GM12878 (cell line): Measurements from ENCODE around the gene TMED10. TPM values are rescaled to one million over a fixed set of nuclear protein-coding genes. Genes with fewer than 3 reads are reported as not detected.

ENCODE experiments used
- ATAC-seq: fragments of 200-7000 bp; cut with Tn5 transposase; 3 replicates; pipeline ENCODE4 v1.9.1; 2020; ENCODE audit warnings: mild to moderate bottlenecking, moderate library complexity
- BruUV-seq: library from RNA; stranded (reverse); fragments of 400-500 nt; replicated peaks from 2 replicates; lab custom pipeline; 2021; lab: Mats Ljungman, UMichigan
- CTCF ChIA-PET: fragments of 300-600 bp; sonication (Branson Sonifier 250); formaldehyde crosslinking; extraction: SDS; loops from one replicate; lab custom pipeline; 2021; ENCODE audit warnings: inconsistent platforms; lab: Yijun Ruan, JAX
- POLR2A ChIA-PET: fragments of 350-600 bp; formaldehyde crosslinking; extraction: SDS; loops from one replicate; lab custom pipeline; 2021; ENCODE audit warnings: inconsistent platforms; lab: Charles Lee
- RAD21 ChIA-PET: fragments of 300-600 bp; sonication (Branson Sonifier 250); formaldehyde crosslinking; loops from one replicate; lab custom pipeline; 2023; ENCODE audit warnings: antibody characterized with exemption; ENCODE audit not compliant: unreplicated experiment; lab: Charles Lee
- SMC1A ChIA-PET: fragments of 300-600 bp; sonication (Branson Sonifier 250); formaldehyde crosslinking; loops from one replicate; lab custom pipeline; 2023; ENCODE audit not compliant: unreplicated experiment, uncharacterized antibody; lab: Charles Lee
- DNase-seq: peaks from one replicate; pipeline ENCODE4 v3.0.0-alpha.2; 2011; ENCODE audit warnings: low read depth, low spot score
- FAIRE-seq: peaks from 3 replicates; lab custom pipeline; 2011; peaks lifted over from hg19 to GRCh38; lab: Jason Lieb, UNC
- H2AFZ ChIP-seq: 2 replicates; pipeline ENCODE4 v1.6.0; 2011; ENCODE audit warnings: low read depth, low read length, control low read depth; ENCODE audit not compliant: control insufficient read depth
- H3K27ac ChIP-seq: 2 replicates; pipeline ENCODE4 v1.5.1; 2011; ENCODE audit warnings: control low read depth; ENCODE audit not compliant: control insufficient read depth, insufficient read depth
- H3K27me3 ChIP-seq, 2 experiments: replicated peaks in 1 of 2; 2 replicates each; pipeline versions ENCODE4 v1.6.0 to v1.6.1; 2011; ENCODE audit warnings: low read length in 1 of 2; ENCODE audit not compliant: control insufficient read depth in 2 of 2, insufficient read depth in 2 of 2
- H3K36me3 ChIP-seq, 2 experiments: 2 replicates each; pipeline ENCODE4 v1.5.1; 2011; ENCODE audit warnings: low read length in 1 of 2; ENCODE audit not compliant: control insufficient read depth in 2 of 2, insufficient read depth in 2 of 2
- H3K4me1 ChIP-seq: 2 replicates; pipeline ENCODE4 v1.6.1; 2011; ENCODE audit warnings: mild to moderate bottlenecking, low read length, moderate library complexity, mixed read lengths; ENCODE audit not compliant: control insufficient read depth, insufficient read depth
- H3K4me2 ChIP-seq: 2 replicates; pipeline ENCODE4 v1.6.0; 2011; ENCODE audit warnings: control low read depth; ENCODE audit not compliant: control insufficient read depth, insufficient read depth
- H3K4me3 ChIP-seq: fragments of 200-600 bp; sonication (generic); 2 replicates; pipeline ENCODE4 v1.5.1; 2016
- H3K79me2 ChIP-seq: 2 replicates; pipeline ENCODE4 v1.6.0; 2011; ENCODE audit warnings: low read length; ENCODE audit not compliant: control insufficient read depth, insufficient read depth
- H3K9ac ChIP-seq: 2 replicates; pipeline ENCODE4 v1.8.0; 2011; ENCODE audit warnings: low read length, control low read depth, mixed read lengths; ENCODE audit not compliant: control insufficient read depth, insufficient read depth
- H3K9me3 ChIP-seq: replicated peaks from 3 replicates; pipeline ENCODE4 v1.5.1; 2011; ENCODE audit warnings: mild to moderate bottlenecking, low read length; ENCODE audit not compliant: control insufficient read depth, insufficient read depth
- H4K20me1 ChIP-seq: 2 replicates; pipeline ENCODE4 v1.6.0; 2011; ENCODE audit not compliant: control insufficient read depth, insufficient read depth
- RUNX3 ChIP-seq: IDR thresholded peaks from 2 replicates; pipeline ENCODE4 v1.6.1; 2012; ENCODE audit warnings: low read length, inconsistent platforms
- ZNF384 ChIP-seq: IDR thresholded peaks from 2 replicates; pipeline ENCODE4 v1.6.1; 2012; ENCODE audit warnings: low read depth, mild to moderate bottlenecking, low read length, improper control_type of control experiment, borderline replicate concordance
- WGBS: methylation state at CpG from one replicate; pipeline ENCODE4 v1.1.6; 2016; ENCODE audit warnings: low lambda C conversion rate; ENCODE audit not compliant: insufficient replicate concordance, insufficient coverage; ENCODE audit errors: missing lambda C conversion rate; 5-methylcytosine and 5-hydroxymethylcytosine counted together
- in situ Hi-C: fragments of 300-500 bp; cut with MboI; formaldehyde crosslinking; loops from 9 replicates; pipeline ENCODE4 v1.14.3; 2018; ENCODE audit warnings: mixed read lengths
- intact Hi-C: fragments of 100-400 bp; cut with micrococcal nuclease; formaldehyde crosslinking; loops from one replicate; pipeline ENCODE4 v1.14.2; 2022; ENCODE audit not compliant: unreplicated experiment
- polyA plus RNA-seq, 11 experiments: library from polyadenylated mRNA; depleted of rRNA in 4 of 11; unstranded in 6 of 11; stranded (reverse) in 5 of 11; fragments of >200 nt; fragmentation: Nextera tagmentation in 4 of 11; fragmentation: Illumina TruSeq in 1 of 11; extraction: Ambion mirVana in 4 of 11; extraction: Trizol in 1 of 11; gene quantifications; 1 replicate in 1 of 11; 2 replicates in 10 of 11; pipeline versions ENCODE4 v1.2.1 to v1.2.3, GENCODE V29; 2011 to 2016; ENCODE audit warnings: inconsistent platforms in 2 of 11, missing spikeins in 2 of 11, low read depth in 1 of 11
- total RNA-seq, 4 experiments: library from RNA; depleted of rRNA in 3 of 4; stranded (reverse); fragments of >200 nt in 3 of 4; fragmentation: Illumina TruSeq in 1 of 4; extraction: Trizol in 1 of 4; gene quantifications; 2 replicates each; pipeline versions ENCODE4 v1.2.1 to v1.2.3, GENCODE V29; 2013 to 2021
- TF ChIP-seq, protein P1 (sequence below): IDR thresholded peaks from 2 replicates; pipeline ENCODE4 v1.6.1; 2012; ENCODE audit warnings: improper control_type of control experiment, low read depth, low read length; ENCODE audit not compliant: insufficient replicate concordance

TMED10 gene
- total and polyA plus RNA-seq, 10 of the 15 experiments (the other 5 are each of a cell fraction or from before 2014, with no cell fraction given), result 99.8 to 270 (median 180) TPM

DNA sequence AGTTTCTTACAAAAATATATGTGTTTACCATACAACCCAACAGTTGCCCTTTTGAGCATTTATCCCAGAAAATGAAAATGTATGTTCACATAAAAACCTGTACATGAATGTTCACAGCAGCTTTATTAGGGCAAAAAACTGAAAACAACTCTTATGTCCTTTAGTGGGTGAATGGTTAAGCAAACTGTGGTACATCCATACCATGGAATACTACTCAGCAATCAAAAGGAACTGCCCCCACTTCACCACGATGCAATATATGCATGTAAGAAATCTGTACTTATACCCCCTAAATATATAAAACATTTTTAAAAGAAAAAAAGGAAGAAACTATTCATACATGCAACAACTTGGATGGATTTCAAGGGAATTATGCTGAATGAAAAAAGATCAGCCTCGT, 42.8 kb downstream of the TMED10 start:
- Histone ChIP-seq H3K4me1 (peaks cover 11% of the 10 kb centered on the region), H4K20me1 (no peaks in the 10 kb centered on the region), H3K79me2 (peaks cover 4% of the 10 kb centered on the region), H2AFZ (no peak overlapping the region), H3K9me3 (no peaks in the 10 kb centered on the region), H3K36me3 (peaks cover 5 to 18% of the 10 kb centered on the region in 2 experiments), H3K27ac (no peak overlapping the region), H3K9ac (no peak overlapping the region), H3K4me2 (no peak overlapping the region), H3K27me3 (no peaks in the 10 kb centered on the region), H3K4me3 (no peak overlapping the region)
- FAIRE-seq, result no peak
- intact Hi-C loops, result loop anchor here (5.0 to 10.0 kb wide), 4 partner anchors 114 to 521 kb away; no protein-coding TSS in a partner anchor
- 50% methylated on average over 2 of the region's 2 CpGs for WGBS
- no TSS peak for BruUV-seq
- ChIA-PET CTCF (interaction anchor here (11.5 kb wide), 1 partner anchor 167 kb away, joined by 227 read pairs; no protein-coding TSS in a partner anchor), RAD21 (interaction anchor here (1.6 to 2.4 kb wide), 2 partner anchors 162 to 170 kb away, joined by 4 to 11 read pairs; no protein-coding TSS in a partner anchor), POLR2A (no interaction called here), SMC1A (interaction anchor here (0.9 to 5.3 kb wide), 4 partner anchors 162 to 172 kb away, joined by 3 to 23 read pairs (median 4); no protein-coding TSS in a partner anchor)
- TF ChIP-seq ZNF384 (no peak), RUNX3 (no peak)
- TF ChIP-seq, protein P1, sequence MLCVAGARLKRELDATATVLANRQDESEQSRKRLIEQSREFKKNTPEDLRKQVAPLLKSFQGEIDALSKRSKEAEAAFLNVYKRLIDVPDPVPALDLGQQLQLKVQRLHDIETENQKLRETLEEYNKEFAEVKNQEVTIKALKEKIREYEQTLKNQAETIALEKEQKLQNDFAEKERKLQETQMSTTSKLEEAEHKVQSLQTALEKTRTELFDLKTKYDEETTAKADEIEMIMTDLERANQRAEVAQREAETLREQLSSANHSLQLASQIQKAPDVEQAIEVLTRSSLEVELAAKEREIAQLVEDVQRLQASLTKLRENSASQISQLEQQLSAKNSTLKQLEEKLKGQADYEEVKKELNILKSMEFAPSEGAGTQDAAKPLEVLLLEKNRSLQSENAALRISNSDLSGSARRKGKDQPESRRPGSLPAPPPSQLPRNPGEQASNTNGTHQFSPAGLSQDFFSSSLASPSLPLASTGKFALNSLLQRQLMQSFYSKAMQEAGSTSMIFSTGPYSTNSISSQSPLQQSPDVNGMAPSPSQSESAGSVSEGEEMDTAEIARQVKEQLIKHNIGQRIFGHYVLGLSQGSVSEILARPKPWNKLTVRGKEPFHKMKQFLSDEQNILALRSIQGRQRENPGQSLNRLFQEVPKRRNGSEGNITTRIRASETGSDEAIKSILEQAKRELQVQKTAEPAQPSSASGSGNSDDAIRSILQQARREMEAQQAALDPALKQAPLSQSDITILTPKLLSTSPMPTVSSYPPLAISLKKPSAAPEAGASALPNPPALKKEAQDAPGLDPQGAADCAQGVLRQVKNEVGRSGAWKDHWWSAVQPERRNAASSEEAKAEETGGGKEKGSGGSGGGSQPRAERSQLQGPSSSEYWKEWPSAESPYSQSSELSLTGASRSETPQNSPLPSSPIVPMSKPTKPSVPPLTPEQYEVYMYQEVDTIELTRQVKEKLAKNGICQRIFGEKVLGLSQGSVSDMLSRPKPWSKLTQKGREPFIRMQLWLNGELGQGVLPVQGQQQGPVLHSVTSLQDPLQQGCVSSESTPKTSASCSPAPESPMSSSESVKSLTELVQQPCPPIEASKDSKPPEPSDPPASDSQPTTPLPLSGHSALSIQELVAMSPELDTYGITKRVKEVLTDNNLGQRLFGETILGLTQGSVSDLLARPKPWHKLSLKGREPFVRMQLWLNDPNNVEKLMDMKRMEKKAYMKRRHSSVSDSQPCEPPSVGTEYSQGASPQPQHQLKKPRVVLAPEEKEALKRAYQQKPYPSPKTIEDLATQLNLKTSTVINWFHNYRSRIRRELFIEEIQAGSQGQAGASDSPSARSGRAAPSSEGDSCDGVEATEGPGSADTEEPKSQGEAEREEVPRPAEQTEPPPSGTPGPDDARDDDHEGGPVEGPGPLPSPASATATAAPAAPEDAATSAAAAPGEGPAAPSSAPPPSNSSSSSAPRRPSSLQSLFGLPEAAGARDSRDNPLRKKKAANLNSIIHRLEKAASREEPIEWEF, result no peak
- ATAC-seq, result no peak
- DNase-seq, result no peak
- in situ Hi-C loops, result loop anchor here (5.0 kb wide), 1 partner anchor 169 kb away; no protein-coding TSS in a partner anchor
